ENCODE results near the gene WFDC6. TPM values are rescaled to one million over a fixed set of nuclear protein-coding genes. Genes with fewer than 3 reads are reported as not detected.

Gene WFDC6
- total RNA-seq, 1 donor from 2014 or later: not detected

DNA sequence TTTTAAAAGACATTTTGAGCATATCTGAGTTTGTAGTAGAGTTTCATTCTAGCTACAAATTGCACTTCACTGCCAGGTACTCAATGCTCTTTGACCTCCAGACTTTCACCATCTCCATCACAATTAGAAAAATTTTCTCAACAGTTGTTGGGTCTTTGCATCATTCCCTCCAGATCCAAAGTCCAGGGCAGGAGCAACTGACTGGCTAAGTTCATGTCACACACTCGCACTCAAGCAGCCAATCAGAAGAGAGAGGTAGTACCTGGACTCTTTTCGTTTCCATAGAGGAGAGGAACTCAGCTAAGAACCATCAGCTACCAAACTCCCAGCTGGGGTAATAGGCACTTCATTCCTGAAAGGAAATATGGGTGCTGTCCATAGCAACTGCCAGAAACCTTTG is 32.9 kb downstream of the WFDC6 start:
- H3K36me3 ChIP-seq (ENCODE audit: control insufficient read depth, insufficient read depth, low read length): no peaks in the 10 kb centered on the region
- no peak for DNase-seq (ENCODE audit: low read depth)
- H3K4me3 ChIP-seq (ENCODE audit: low read depth, low read length): no peak overlapping the region
- H3K27me3 ChIP-seq (ENCODE audit: control insufficient read depth, insufficient read depth, low read length): no peaks in the 10 kb centered on the region
- TF ChIP-seq, protein P1, sequence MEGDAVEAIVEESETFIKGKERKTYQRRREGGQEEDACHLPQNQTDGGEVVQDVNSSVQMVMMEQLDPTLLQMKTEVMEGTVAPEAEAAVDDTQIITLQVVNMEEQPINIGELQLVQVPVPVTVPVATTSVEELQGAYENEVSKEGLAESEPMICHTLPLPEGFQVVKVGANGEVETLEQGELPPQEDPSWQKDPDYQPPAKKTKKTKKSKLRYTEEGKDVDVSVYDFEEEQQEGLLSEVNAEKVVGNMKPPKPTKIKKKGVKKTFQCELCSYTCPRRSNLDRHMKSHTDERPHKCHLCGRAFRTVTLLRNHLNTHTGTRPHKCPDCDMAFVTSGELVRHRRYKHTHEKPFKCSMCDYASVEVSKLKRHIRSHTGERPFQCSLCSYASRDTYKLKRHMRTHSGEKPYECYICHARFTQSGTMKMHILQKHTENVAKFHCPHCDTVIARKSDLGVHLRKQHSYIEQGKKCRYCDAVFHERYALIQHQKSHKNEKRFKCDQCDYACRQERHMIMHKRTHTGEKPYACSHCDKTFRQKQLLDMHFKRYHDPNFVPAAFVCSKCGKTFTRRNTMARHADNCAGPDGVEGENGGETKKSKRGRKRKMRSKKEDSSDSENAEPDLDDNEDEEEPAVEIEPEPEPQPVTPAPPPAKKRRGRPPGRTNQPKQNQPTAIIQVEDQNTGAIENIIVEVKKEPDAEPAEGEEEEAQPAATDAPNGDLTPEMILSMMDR (IDR thresholded peaks at IDR 0.05; ENCODE audit: insufficient read depth, low read length, poor library complexity, severe bottlenecking): no peak

- no peak for DNase-seq (ENCODE audit: low read depth)
- Histone ChIP-seq H3K27me3 (ENCODE audit: control insufficient read depth, insufficient read depth, low read length) (no peaks in the 10 kb centered on the region), H3K4me3 (ENCODE audit: low read depth, low read length) (no peak overlapping the region), H3K36me3 (ENCODE audit: control insufficient read depth, insufficient read depth, low read length) (no peaks in the 10 kb centered on the region)
- TF ChIP-seq, protein P1 (IDR thresholded peaks at IDR 0.05; ENCODE audit: insufficient read depth, low read length, poor library complexity, severe bottlenecking): no peak
Observed at GRCh38 chr20:45503403-45503802, 35.9 kb downstream of the WFDC6 start.

GRCh38 chr20:45502561-45502960 is 36.7 kb downstream of the WFDC6 start:
- DNase-seq (ENCODE audit: low read depth): no peak
- Histone ChIP-seq H3K27me3 (ENCODE audit: control insufficient read depth, insufficient read depth, low read length) (no peaks in the 10 kb centered on the region), H3K36me3 (ENCODE audit: control insufficient read depth, insufficient read depth, low read length) (no peaks in the 10 kb centered on the region), H3K4me3 (ENCODE audit: low read depth, low read length) (no peak overlapping the region)
- TF ChIP-seq, protein P1 (IDR thresholded peaks at IDR 0.05; ENCODE audit: insufficient read depth, low read length, poor library complexity, severe bottlenecking): no peak

- TF ChIP-seq, protein P1 (IDR thresholded peaks at IDR 0.05; ENCODE audit: insufficient read depth, low read length, poor library complexity, severe bottlenecking): no peak
- DNase-seq (ENCODE audit: low read depth): no peak
- H3K27me3 ChIP-seq (ENCODE audit: control insufficient read depth, insufficient read depth, low read length): no peaks in the 10 kb centered on the region
- H3K36me3 ChIP-seq (ENCODE audit: control insufficient read depth, insufficient read depth, low read length): no peaks in the 10 kb centered on the region
- no peak overlapping the region for H3K4me3 ChIP-seq (ENCODE audit: low read depth, low read length)
Observed at GRCh38 chr20:45501600-45501999, 37.7 kb downstream of the WFDC6 start.

- Histone ChIP-seq H3K36me3 (ENCODE audit: control insufficient read depth, insufficient read depth, low read length) (no peaks in the 10 kb centered on the region), H3K4me3 (ENCODE audit: low read depth, low read length) (no peak overlapping the region), H3K27me3 (ENCODE audit: control insufficient read depth, insufficient read depth, low read length) (no peaks in the 10 kb centered on the region)
- TF ChIP-seq, protein P1 (IDR thresholded peaks at IDR 0.05; ENCODE audit: insufficient read depth, low read length, poor library complexity, severe bottlenecking): no peak
- DNase-seq (ENCODE audit: low read depth): no peak
Observed at GRCh38 chr20:45500022-45500421, 39.3 kb downstream of the WFDC6 start.

DNA sequence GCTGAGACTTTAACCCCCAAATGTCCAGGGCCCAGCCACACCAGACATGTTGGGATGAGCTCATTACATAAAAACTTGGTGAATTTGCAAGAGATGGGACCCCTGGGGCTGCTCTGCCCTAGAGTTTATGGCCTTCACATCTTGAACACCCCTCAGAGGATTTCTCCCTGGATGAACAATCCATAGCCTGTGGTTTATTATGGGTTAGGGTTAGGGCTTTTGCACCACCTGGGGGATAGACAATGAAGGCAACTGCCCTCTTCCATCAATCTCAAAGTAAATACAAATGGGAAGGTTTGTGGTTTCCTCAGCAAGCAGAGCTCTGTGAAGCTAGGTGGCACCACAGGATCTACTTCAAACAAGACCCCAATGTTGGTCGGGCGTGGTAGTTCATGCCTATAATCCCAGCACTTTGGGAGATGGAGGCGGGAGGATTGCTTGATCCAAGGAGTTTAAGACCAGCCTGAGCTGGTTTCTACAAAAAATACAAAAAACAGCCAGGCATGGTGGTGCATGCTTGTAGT is 41.2 kb downstream of the WFDC6 start:
- no peak for DNase-seq (ENCODE audit: low read depth)
- H3K27me3 ChIP-seq (ENCODE audit: control insufficient read depth, insufficient read depth, low read length): no peaks in the 10 kb centered on the region
- no peak overlapping the region for H3K4me3 ChIP-seq (ENCODE audit: low read depth, low read length)
- TF ChIP-seq, protein P1 (IDR thresholded peaks at IDR 0.05; ENCODE audit: insufficient read depth, low read length, poor library complexity, severe bottlenecking): no peak
- H3K36me3 ChIP-seq (ENCODE audit: control insufficient read depth, insufficient read depth, low read length): no peaks in the 10 kb centered on the region
